GM12865 (cell line): ENCODE measurements around the gene LRRN2.

ENCODE experiments used
- DNase-seq: peaks from one replicate; pipeline ENCODE4 v3.0.0; 2010; ENCODE audit warnings: low read depth
- H3K4me3 ChIP-seq: 2 replicates; pipeline ENCODE4 v1.5.1; 2011; ENCODE audit warnings: mild to moderate bottlenecking, low read depth, low read length, control low read depth
- TF ChIP-seq, protein P1 (sequence below): IDR thresholded peaks from 2 replicates; pipeline ENCODE4 v1.5.1; 2011; ENCODE audit warnings: low read length, control low read depth, low read depth, inconsistent platforms; ENCODE audit not compliant: insufficient read depth; ENCODE audit errors: missing control alignments

Gene LRRN2

DNA sequence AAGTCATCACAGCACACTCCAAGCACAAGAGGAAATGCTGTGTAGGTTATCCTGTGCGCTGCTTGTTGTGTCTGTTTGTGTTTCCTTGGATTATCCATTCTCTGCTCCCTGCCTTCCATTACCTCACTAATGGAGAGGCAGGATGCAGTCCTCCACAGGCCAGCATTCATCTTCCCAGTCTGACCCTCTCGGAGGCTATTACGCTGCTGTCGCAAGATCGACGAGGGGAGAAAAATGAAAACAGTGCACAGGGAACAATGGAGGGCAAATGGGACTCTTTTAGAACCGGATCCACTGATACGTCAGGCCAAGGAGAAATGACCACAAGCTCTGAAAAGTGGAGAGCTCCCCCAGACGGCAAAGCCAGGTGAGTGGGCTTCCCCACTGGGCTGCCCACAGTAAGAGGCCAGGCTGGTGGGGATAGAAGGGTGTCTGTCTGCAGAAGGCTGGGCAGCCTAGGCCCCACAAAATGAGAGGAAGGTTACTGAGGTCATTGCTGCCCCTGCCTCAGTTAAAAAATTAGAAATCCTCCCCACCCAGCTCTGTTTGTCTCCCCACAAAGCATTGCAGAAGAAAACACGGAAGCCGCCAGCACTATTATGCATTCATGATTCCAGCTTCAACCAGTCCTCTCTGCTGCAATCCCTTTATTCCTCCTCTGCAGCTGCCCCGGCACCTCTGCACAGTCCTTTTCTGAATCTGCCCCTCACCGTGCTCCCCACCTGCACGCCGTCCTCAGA lies 21.7 kb downstream of the LRRN2 start:
- H3K4me3 ChIP-seq: no peak overlapping the region
- no peak for DNase-seq
- TF ChIP-seq, protein P1, sequence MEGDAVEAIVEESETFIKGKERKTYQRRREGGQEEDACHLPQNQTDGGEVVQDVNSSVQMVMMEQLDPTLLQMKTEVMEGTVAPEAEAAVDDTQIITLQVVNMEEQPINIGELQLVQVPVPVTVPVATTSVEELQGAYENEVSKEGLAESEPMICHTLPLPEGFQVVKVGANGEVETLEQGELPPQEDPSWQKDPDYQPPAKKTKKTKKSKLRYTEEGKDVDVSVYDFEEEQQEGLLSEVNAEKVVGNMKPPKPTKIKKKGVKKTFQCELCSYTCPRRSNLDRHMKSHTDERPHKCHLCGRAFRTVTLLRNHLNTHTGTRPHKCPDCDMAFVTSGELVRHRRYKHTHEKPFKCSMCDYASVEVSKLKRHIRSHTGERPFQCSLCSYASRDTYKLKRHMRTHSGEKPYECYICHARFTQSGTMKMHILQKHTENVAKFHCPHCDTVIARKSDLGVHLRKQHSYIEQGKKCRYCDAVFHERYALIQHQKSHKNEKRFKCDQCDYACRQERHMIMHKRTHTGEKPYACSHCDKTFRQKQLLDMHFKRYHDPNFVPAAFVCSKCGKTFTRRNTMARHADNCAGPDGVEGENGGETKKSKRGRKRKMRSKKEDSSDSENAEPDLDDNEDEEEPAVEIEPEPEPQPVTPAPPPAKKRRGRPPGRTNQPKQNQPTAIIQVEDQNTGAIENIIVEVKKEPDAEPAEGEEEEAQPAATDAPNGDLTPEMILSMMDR: no peak

DNA sequence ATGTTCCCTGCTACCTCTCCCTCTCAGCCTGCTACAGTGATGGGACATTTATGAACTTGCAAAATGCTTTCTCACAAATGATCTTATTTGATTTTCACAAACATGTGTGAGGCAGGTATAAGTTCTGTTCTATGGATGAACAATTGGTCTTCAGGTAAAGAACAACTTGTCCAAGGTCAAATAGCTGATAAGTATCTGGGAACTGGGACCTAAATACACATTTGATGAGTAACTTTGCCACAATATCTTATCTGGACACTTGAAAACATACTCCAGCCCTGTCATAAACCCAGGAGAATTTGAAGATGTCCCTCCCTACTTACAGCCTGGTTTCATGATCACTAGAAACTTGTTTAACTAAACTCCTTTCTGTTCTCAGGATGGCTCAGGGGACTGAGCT lies 23.0 kb downstream of the LRRN2 start:
- no peak overlapping the region for H3K4me3 ChIP-seq
- no peak for DNase-seq
- TF ChIP-seq, protein P1: no peak

DNA sequence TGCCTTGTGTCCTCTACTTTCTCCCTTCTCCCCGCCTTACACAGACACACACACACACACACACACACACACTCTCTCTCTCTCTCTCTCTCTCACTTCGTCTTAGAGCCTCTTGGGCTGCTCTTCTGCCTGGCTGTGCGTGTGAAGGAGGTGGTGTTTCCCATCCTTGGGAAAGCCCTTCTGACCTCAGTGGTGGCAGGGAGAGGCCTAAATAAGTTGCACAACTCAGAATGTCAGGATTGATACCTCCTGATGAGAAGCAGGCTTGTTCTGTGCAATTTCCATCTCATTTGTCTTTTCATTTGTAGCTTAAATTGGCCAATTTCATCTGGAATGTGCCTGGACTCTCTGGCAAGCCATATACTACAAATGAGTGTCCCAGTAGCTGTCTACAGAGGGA lies 25.0 kb downstream of the LRRN2 start:
- peak; percentile 9 for DNase-seq
- TF ChIP-seq, protein P1: no peak

DNA sequence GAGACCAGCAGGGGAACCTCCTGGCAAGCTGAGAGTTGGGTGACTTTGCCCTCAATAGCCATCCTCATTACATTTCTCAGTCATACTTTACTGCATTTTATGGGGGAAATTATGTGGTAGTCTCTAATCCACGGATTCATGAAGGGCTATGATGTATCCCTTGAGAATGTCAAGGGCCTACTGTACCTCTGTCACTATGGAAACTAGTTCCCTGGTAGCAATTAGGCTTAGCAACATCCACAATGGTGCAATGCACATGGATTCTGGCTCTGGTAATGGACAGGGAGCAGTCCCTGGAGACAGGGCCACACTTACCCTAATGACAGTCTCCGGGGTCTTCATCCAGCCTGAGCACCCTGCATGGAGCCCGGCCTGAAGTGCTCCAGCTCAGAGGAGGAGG lies 26.5 kb downstream of the LRRN2 start:
- no peak for DNase-seq
- no peak overlapping the region for H3K4me3 ChIP-seq
- TF ChIP-seq, protein P1: no peak

More for the DNA sequence above, 25.0 kb downstream of the LRRN2 start:
- H3K4me3 ChIP-seq: no peak overlapping the region

DNA sequence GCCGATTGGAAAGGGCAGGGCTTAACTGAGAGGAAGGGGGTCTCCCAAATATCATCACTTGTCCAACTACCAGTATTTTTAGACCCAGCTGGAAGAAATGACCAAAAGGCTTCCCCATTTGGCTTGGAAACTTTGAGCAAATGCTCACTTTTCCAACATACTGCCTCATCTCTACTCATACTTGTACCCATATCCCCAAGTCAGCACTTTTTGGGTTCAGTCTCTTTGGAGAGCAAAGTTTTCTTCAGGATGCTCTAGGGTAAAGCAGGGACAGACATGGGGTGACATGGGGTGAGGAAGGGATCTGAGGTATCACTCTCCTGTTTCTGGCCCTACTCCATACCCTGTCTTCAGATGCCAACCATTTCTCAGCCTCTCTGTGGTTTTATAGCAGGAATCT lies 27.2 kb downstream of the LRRN2 start:
- TF ChIP-seq, protein P1: no peak
- no peak overlapping the region for H3K4me3 ChIP-seq
- no peak for DNase-seq

DNA sequence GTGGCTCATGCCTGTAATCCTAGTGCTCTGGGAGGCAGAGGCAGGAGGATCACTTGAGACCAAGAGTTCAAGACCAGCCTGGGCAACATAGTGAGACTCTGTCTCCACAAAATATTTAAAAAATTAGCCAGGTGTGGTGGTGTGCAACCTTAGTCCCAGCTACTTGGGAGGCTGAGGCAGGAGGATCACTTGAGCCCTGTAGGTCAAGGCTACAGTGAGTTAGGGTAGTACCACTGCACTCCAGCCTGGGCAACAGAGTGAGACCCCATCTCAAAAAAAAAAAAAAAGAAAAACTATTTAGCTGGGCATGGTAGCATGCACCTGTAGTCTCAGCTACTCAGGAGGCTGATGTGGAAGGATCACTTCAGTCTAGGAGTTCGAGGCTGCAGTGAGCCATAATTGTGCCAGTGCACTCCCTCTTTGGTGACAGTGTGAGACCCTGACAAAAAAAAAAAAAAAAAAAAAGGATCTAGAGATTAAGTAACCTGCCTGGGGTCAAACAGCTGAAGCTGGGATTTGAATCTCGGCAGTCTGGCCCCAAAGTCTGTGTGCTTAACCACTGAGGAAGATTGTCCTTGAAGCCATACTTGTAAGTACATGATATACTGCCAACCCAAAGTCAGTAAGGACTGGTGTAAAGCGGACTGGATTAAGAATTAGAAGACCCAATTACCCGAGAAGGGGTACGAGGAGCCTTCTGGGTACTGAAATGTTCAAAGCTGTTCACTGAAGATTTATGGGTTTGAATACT lies 31.8 kb downstream of the LRRN2 start:
- no peak for DNase-seq
- no peak overlapping the region for H3K4me3 ChIP-seq
- TF ChIP-seq, protein P1: no peak
